Skin of body (tissue), 2 donors: ENCODE results near the gene NAA60. TPM values are rescaled to one million over a fixed set of nuclear protein-coding genes. Genes with fewer than 3 reads are reported as not detected.
"Not testable (repeated sequence)": the region's sequence is repeated elsewhere in the genome, so short reads cannot be mapped to it uniquely, and the experiment has no call there.

Source experiments
- DNase-seq: peaks from one replicate; lab custom pipeline; 2025; lab: John Stamatoyannopoulos, UW
- total RNA-seq: library from RNA; depleted of rRNA; stranded (reverse); fragments of >200 nt; gene quantifications from one replicate; pipeline ENCODE4 v1.2.3, GENCODE V29; 2014

The NAA60 gene
- total RNA-seq, 1 donor from 2014 or later, result 21.9 TPM

- no peak for DNase-seq
Measured at GRCh38 chr16:3510416-3510815, 66.9 kb downstream of the NAA60 start.

GRCh38 chr16:3511286-3512180, 68.1 kb downstream of the NAA60 start:
- DNase-seq, result no peak

GRCh38 chr16:3513892-3514583, 70.6 kb downstream of the NAA60 start:
- no peak for DNase-seq

GRCh38 chr16:3514621-3515020, 71.1 kb downstream of the NAA60 start:
- DNase-seq, result no peak

- DNase-seq, result no peak
Measured at GRCh38 chr16:3515897-3516296, 72.4 kb downstream of the NAA60 start.

GRCh38 chr16:3518292-3518985, 75.0 kb downstream of the NAA60 start:
- DNase-seq, result no peak

- DNase-seq, result no peak
Measured at GRCh38 chr16:3518986-3519348, 75.5 kb downstream of the NAA60 start.

GRCh38 chr16:3519581-3519980, 76.1 kb downstream of the NAA60 start:
- no peak for DNase-seq

- peak; percentile 94 for DNase-seq
Measured at GRCh38 chr16:3520413-3520812, 76.9 kb downstream of the NAA60 start.

- no peak for DNase-seq
Measured at GRCh38 chr16:3520841-3521240, 77.4 kb downstream of the NAA60 start.

- no peak for DNase-seq
Measured at GRCh38 chr16:3523281-3523680, 79.8 kb downstream of the NAA60 start.

- no peak for DNase-seq
Measured at GRCh38 chr16:3525951-3526350, 82.5 kb downstream of the NAA60 start.

GRCh38 chr16:3527216-3527829, 83.8 kb downstream of the NAA60 start:
- not testable (repeated sequence) for DNase-seq

- DNase-seq, result no peak
Measured at GRCh38 chr16:3528406-3528805, 84.9 kb downstream of the NAA60 start.

- DNase-seq, result no peak
Measured at GRCh38 chr16:3529175-3529574, 85.7 kb downstream of the NAA60 start.

GRCh38 chr16:3530371-3530914, 87.0 kb downstream of the NAA60 start:
- DNase-seq, result no peak

- no peak for DNase-seq
Measured at GRCh38 chr16:3532741-3533140, 89.3 kb downstream of the NAA60 start.

GRCh38 chr16:3534126-3534525, 90.6 kb downstream of the NAA60 start:
- DNase-seq, result no peak

- DNase-seq, result peak; percentile 97
Measured at GRCh38 chr16:3536271-3536731, 92.8 kb downstream of the NAA60 start.
